KOPT-K1 (cell line): Measurements from ENCODE around the gene IL32.

Source experiments
- H3K27ac ChIP-seq: fragments of 200-600 bp; sonication (generic); 2 replicates; pipeline ENCODE4 v1.5.1; 2016; ENCODE audit warnings: antibody characterized with exemption, mild to moderate bottlenecking, low read depth, low read length; ENCODE audit not compliant: poor library complexity, severe bottlenecking
- H3K36me3 ChIP-seq: fragments of 200-600 bp; sonication (generic); 2 replicates; pipeline ENCODE4 v1.5.1; 2017; ENCODE audit warnings: antibody characterized with exemption, mild to moderate bottlenecking, low read length, moderate library complexity; ENCODE audit not compliant: insufficient read depth
- H3K9me3 ChIP-seq: fragments of 200-600 bp; sonication (generic); 2 replicates; pipeline ENCODE4 v1.5.1; 2017; ENCODE audit warnings: antibody characterized with exemption, low read length, mild to moderate bottlenecking; ENCODE audit not compliant: insufficient read depth, poor library complexity, severe bottlenecking

Gene IL32

DNA sequence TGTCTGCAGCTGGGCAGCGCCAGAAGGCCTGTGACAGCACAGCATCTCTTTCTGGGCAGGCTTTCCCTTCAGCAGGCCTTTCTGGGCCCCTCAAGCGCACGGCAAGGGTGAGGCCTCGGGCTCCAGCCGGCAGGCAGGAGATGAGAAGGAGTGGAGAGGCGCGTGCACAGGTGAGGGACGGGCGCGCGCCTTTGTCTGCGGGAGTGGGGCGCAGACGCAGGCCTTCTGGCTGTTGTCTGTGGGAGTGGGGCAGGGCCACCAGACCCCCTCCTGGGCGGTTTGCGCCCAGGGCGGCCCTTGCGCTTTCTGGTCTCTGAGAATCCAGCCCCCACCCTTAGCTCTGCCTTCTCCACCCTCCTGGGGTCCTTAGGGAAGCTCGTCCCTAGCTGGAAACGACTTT lies 53.4 kb downstream of the IL32 start:
- no peaks in the 10 kb centered on the region for H3K36me3 ChIP-seq
- H3K9me3 ChIP-seq: no peaks in the 10 kb centered on the region
- H3K27ac ChIP-seq: no peak overlapping the region
